ENCODE measurements around the gene ARHGEF26.

ARHGEF26 gene

DNA sequence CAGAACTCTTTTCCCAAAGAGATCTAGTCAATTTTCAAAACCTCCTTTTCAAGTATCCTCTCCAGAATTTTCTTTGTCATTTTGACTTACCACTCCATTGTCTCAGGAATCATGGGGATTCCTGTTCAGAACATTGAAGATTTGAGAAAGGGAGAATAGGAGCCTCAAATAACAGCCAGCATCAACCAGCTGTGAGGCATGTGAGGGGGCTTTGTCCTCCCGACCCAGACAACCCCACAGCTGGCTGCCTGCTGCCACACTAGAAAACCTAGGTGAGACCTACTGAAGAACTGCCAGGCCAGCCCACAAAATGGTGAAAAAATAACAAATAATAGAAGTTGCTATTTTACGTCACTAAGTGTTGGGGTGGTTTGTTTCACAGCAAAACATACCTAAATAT, 5.9 kb upstream of the ARHGEF26 start:
- in situ Hi-C loops (cut with MboI; ENCODE audit: low sequenced_read_pairs): no loop called here

DNA sequence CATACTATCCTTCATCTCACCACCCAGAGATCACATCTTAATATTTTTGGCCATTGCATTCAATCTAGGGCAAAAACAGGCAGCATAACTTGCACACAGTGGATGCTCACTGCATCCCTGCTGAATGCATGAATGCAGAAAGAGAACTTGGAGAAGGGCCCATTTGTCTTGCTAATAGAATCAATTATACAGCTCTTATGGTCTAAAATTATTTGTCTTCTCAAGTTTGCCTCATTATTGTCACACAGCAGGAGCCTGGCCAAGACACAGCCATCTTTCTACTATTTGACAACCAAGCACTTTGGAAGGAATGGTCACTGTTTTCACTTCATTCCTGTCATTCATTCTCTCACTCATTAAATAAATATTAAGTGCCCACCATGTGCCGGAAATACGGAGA, 1.2 kb upstream of the ARHGEF26 start:
- in situ Hi-C loops (cut with MboI; ENCODE audit: low sequenced_read_pairs): no loop called here

DNA sequence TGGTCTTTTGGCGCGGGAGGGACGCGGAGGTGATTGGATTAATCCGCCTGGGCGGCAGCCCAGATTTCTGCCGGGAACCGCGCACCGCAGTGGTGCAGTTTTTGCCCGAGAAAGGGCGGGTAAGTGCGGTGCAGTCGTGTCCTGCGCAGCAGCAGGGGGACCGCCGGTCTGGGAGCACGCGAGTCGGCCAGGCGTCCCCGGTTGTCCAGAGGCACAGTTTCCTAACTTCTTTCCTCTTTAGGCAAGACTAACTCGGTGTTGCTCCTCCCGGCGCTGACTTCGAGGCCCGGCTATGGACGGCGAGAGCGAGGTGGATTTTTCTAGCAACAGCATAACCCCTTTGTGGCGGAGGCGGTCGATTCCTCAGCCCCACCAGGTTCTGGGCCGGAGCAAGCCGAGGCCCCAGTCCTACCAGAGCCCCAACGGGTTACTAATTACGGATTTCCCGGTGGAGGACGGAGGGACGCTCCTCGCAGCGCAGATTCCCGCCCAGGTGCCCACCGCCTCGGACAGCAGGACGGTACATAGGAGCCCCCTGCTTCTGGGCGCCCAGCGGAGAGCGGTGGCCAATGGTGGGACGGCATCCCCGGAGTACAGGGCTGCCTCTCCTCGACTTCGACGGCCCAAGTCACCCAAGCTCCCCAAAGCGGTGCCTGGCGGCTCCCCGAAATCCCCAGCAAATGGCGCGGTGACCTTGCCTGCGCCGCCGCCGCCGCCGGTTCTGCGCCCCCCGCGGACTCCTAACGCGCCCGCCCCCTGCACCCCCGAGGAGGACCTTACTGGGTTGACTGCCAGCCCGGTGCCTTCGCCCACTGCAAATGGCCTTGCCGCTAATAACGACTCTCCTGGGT, 736 bp downstream of the ARHGEF26 start:
- in situ Hi-C loops (cut with MboI; ENCODE audit: low sequenced_read_pairs): no loop called here

DNA sequence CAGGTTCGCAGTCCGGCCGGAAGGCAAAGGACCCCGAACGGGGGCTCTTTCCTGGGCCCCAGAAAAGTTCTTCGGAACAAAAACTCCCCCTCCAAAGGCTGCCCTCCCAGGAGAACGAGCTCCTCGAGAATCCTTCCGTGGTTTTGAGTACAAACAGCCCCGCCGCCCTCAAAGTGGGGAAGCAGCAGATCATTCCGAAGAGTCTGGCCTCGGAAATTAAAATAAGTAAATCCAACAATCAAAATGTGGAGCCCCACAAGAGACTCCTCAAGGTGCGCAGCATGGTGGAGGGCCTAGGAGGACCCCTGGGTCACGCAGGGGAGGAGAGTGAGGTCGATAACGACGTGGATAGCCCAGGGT, 1.3 kb downstream of the ARHGEF26 start:
- in situ Hi-C loops (cut with MboI; ENCODE audit: low sequenced_read_pairs): no loop called here

DNA sequence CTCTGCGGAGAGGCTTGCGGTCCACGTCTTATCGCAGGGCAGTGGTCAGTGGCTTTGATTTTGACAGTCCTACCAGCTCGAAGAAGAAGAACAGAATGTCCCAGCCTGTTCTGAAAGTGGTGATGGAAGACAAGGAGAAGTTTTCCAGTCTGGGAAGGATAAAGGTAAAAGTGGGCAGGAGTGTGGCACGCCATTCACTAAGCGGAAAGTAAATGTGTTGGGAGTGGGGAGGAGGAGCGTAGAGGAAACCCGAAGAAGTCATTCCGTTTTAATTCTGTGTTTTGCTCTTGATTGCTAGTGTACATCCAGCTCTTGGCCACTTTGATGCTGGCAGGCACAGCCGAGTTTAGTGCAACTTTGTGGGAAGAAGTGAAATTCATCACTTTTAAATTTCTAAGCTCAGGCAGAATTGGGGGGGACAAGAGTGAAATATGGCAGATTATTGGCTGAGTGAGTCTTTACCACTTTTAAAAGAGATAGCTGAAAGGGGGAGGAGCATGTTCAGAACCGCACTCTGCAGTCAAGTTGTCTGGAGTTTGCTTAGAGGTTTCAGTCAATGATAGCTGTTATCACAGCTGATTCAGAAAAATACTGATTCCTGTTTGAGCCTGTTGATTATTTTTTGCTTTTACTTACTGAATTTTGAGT, 1.8 kb downstream of the ARHGEF26 start:
- in situ Hi-C loops (cut with MboI; ENCODE audit: low sequenced_read_pairs): no loop called here

DNA sequence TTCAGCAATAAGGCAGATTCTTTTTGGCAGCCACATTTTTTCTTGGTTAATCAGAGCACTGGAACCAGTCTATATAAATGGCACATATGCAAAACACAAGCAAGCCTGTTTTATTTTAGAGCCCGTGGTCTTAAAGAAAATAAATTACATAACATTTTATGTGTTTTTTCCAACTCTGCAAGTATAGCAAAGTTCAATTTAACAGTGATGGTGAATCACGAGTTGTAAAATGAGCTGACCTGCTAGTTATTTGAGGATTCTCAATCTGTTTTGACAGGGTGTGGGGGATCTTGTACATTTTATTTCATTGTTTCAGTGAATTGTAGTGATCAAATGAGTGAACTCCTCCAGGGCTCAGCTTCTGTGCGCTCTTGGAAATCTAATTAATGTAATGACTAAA, 2.7 kb downstream of the ARHGEF26 start:
- in situ Hi-C loops (cut with MboI; ENCODE audit: low sequenced_read_pairs): no loop called here

DNA sequence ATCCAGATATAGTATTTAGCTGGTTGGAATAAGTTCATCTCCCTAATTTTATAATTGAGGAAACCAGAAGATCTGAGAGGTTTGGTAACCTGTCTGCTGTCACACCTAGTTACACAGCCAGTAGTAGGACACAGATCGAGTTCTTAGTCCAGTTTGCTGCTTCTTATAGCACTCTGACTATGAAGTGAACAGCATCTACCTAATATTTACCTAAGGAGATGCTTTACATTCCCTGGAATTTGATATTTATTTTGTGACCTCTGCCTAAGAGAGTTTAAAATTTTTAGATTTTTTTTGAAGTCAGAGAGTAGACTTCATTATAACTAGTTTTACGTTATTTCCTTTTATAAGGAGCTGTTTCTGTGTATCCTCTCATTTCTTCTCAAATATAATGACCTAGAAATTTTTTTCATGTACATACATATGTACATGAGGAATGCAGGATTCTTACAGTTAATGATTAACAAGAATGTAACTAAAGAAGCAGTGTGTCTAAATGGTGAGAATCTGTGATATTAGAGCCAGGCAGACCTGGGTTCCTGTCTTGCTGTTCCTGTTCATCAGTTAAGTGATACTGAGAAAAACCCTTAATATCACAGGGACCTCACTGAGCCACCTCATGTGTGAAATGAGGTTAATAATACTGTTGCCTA, 4.3 kb downstream of the ARHGEF26 start:
- in situ Hi-C loops (cut with MboI; ENCODE audit: low sequenced_read_pairs): no loop called here

DNA sequence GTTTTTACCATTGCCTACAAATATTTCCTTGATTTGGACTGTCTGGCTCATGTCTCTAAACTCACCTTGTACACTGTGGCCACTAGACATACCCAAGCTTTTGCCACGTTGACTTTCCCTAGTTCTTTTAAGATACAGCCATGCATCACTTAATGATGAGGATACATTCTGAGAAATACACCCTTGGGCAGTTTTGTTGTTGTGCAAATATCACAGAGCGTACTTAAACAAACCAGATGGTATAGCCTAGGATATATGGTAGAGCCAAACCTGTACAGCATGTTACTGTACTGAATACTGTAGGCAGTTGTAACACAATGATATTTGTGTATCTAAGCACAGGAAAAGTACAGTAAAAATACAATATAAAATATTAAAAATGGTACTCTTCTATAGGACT, 5.5 kb downstream of the ARHGEF26 start:
- in situ Hi-C loops (cut with MboI; ENCODE audit: low sequenced_read_pairs): no loop called here

DNA sequence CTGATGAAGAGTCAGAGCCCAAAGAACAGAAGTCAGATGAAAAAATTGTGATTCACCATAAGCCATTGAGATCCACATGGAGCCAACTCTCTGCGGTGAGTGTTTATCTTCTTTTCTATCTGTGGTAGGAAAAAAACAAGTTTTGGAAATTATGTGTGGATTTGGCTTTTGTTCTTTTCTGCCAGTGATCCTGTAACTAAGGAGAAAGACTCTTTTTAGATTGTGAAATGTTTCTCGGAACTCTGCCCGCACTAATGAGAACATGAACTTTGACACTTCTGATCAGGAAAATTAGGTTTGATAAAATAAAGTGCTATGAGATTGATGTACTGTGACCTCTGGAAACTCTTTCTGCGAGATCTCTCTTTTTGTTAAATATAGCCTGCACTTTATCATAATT, 8.4 kb downstream of the ARHGEF26 start:
- in situ Hi-C loops (cut with MboI; ENCODE audit: low sequenced_read_pairs): no loop called here

DNA sequence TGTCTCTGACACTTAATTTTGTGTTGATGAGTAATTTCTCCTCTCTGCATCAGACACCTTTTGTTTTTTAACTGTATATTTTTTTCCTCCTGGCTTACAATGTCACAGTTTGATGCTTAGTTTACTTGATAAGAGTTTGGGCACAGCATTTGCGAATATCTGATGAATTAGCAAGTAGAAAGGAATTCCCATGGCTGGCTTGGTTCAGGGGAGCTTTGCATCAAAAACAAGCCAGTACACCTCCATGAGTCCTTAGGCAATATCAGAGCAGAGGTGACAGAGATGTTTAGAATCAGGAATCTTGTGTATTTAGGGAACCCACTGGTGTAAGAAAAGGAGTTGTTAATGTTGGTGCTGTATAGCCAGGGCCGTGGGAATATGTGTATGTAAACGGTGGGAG, 9.3 kb downstream of the ARHGEF26 start:
- in situ Hi-C loops (cut with MboI; ENCODE audit: low sequenced_read_pairs): no loop called here

DNA sequence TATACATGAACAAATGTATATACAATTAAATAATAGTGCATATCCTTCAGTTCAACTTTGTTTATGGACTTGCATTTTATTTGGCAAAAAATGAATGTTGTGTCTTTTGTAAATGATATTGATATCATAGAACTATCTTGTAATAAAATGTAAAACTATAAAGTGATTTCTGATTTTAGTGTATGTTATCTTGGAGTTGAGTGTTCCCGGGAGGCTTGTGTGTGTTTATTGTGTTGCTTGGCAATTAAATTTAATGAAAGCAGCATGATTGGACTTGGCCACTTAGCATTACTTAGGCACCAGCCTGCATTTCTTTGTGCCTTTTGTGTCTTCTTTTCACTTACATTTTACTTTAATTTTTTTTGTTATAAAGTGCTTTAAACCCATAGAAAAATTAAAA, 10.6 kb downstream of the ARHGEF26 start:
- in situ Hi-C loops (cut with MboI; ENCODE audit: low sequenced_read_pairs): no loop called here

DNA sequence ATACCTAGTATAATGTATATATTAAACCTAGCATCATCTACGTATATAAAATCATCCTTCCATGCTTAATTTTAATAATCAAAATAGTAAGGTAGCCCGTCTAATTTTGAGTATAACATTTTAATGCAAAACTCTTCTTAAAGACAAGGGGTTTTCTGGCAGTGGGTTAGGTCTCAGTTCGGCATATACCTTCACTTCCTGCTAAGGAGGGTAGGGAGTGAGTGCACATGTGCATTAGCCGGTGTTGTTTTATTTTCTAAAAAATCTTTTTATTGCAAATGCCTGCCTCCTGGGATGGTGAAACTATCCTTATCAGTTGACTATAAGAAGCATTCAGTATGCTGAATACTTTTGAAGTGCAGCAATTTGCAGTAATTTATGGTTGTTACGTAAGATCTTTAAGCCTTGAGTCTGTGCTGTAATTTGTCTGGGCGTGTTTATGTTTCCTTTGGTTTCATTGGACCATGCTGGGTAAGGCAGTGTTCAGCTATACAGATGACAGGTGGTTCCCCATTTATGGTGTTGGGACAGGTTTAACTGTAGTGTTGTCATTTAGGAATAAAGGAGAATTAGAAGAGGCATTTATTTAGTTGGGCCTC, 11.7 kb downstream of the ARHGEF26 start:
- in situ Hi-C loops (cut with MboI; ENCODE audit: low sequenced_read_pairs): no loop called here

DNA sequence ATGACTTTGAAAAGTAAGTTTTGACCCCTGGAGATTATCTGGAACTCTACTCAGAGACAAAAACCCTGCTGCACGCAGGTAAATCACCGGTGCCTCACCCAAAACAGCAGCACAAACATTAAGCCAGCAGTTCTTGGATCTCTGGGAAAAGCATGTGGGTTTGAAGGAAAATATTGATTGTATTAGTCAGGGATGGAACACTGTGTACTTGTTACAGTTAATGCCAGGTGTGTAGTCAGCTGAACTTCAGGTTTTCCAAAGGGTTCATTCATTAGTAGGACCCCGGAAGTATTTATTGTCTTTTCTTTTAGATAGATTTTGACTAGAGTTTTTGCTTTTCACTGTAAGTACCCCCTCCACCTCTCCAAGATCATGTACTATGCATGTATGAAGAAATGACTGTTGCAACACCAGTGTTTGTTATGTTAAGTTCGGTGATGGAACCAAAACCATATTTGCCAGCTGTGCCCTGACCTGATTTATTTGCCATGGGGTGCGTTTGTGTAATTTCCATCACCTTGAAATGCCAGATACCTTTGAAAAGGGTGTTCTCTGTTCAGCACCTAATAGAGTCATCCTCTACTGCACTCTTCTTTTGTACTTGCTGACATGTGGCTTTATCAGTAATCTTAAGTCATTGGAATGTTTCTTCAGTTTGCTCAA, 14.5 kb downstream of the ARHGEF26 start:
- in situ Hi-C loops (cut with MboI; ENCODE audit: low sequenced_read_pairs): no loop called here

DNA sequence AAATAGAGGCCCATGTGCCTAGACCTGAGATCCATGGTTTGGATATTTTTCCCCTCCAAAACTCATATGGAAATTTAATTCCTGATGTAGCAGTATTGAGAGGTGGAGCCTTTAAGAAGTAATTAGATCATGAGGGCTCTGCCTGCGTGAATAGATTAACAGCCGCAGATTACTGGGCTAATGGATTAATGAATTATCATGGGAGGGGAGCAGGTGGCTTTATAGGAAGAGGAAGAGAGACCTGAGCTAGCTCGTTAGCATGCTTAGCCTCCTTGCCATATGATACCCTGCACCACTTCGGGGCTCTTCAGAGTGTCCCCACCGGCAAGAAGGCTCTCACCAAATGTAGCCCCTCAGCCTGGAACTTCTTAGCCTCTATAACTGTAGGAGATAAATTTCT, 15.8 kb downstream of the ARHGEF26 start:
- in situ Hi-C loops (cut with MboI; ENCODE audit: low sequenced_read_pairs): no loop called here

DNA sequence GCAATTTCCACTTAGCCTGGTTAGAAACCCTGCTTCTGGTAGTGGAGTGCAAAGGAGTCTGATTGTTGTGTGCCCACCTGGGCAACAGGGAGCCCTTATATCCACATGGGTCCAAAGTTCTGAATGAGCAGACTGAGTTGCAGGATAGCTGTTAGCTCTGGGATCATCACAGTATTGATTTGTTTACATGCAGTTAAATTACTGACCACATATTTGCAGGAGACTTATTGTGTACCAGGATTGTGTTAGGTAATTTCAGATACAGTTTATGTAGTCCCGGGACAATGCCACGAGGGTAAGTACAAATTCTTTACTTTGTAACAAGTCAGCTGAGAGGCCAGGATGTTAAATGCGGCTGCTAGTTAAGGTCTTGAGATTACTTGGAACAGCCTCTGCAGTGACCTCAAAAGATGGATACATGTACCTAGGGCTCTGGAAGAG, 18.8 kb downstream of the ARHGEF26 start:
- in situ Hi-C loops (cut with MboI; ENCODE audit: low sequenced_read_pairs): no loop called here

DNA sequence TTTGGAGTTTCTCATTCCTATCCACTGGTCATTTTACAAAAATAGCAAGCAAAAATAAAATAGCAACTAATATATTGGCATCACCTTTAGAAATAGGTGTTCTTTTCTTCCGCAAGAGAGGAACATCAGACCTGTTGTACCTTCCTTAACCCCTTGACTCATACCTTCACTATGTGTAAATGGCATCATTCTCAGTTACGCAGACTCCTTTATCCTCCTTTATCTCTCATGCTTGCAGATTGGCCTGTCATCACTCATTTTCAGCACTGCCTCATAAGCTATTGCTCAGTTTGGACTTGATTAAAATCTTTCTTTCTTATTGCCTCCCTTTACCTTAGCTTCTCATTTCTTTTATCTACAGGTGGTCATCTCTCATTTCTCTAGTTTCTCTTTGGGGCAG, 21.4 kb downstream of the ARHGEF26 start:
- in situ Hi-C loops (cut with MboI; ENCODE audit: low sequenced_read_pairs): no loop called here

DNA sequence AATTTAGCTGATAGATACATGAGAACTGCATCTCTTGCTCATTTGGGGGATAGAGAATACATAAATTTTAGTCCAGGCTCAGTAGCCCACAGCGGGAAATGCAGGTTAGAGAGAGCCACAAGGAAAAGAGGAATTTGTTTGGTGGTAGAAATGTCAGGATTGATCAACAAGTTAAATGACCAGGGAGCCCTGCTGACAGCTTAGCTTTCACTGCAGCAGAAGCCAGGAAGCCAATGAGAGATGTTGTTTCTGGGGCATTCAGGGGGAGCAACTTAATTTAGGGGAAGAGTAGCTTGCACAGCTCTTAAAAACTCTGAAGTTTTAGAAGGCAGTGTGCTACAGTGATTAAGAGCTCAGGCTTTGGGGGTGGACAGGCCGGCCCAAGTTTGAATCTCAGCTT, 22.7 kb downstream of the ARHGEF26 start:
- in situ Hi-C loops (cut with MboI; ENCODE audit: low sequenced_read_pairs): no loop called here

DNA sequence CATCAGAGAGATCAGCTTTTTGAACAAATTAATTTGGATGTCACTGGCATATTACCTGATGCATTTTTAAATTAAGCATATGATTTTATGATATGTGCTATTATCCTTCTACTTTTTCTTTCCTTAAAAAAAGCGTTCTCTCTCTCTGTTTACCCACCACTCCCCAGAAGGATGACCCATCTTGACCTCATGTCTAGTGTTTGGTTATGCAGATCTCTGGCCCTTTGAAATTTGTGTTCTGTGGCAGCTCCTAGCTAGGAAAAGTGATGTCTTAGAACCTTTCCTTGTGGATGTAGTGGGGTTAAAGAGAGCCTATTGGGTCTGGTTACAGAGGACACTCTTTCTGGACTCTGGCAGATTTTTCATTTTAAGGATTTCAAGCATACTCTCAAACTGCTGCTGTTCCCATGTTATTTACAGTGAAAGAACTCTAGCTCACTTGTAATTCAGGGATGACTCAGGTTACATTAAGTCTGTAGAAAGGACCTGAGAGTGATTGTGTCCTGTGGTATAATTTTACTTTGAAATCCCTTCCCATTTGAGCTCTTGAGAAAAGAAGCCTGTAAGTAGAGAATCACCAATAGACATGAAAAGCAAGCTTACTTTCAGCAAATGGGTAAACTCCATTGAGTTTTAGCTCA, 23.8 kb downstream of the ARHGEF26 start:
- in situ Hi-C loops (cut with MboI; ENCODE audit: low sequenced_read_pairs): no loop called here

DNA sequence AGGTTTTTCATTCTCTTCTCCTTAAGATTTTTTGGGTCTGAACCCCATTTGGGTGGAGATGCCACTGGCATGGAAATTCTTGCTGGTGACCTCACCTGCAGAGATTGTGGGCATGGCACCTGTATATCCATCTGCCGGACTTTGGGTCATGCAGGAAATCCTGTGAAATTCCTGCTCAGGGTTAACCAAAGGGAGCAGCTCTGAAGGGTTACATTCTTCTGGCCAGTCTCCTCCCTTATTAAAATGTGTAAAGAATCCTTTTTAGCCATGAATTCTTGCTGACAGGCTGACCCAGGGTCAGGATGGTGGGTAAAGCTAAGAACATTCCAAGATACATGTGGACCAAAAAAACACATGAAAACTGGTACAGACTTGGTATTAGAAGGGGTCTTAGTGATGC, 27.4 kb downstream of the ARHGEF26 start:
- in situ Hi-C loops (cut with MboI; ENCODE audit: low sequenced_read_pairs): no loop called here

DNA sequence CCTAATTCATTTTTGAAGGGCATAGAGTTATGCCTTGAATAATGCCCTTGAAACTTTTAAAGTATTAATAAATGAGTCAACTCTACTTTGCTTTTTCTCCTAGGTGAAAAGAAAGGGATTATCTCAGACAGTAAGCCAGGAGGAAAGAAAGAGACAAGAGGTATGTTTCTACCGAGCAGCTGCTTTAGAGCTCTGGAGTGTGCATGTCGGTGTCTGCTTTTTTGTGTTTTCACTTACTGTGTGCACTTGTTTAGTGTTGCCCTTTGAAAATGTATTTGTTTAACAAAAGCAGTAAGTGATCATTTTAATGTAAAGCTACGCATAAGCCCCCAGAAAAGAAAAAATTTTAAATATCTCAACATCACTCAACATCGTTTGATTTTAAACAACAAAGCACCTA, 28.1 kb downstream of the ARHGEF26 start:
- in situ Hi-C loops (cut with MboI; ENCODE audit: low sequenced_read_pairs): no loop called here

DNA sequence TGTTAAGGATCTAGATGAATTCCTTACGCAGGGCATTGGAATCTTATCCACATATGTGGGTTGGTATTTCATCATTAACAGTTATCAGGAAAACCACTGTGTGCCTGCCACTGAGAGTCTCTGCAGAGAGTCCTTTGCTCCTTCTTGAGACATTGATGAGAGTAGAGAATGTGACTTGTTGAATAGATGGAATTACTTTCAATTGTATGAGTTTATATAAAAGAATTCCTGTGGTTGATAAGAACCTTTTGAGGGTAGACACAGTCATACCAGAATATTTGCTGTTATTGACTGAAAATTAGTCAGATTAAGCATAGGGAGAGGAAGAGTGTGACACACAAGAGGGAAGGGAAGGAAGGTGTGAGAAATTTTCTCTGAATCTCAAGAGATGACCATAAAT, 30.8 kb downstream of the ARHGEF26 start:
- in situ Hi-C loops (cut with MboI; ENCODE audit: low sequenced_read_pairs): no loop called here
